Fibroblast of lung (primary cell): ENCODE data around the gene MYL10. TPM values are rescaled to one million over a fixed set of nuclear protein-coding genes. Genes with fewer than 3 reads are reported as not detected.

Experiments used
- DNase-seq, 2 donors: peaks; one replicate each; pipeline versions ENCODE4 v3.0.0 to v3.0.0-alpha.2; 2010; ENCODE audit warnings: low read depth in 2 of 2
- H2AFZ ChIP-seq: 2 replicates; pipeline ENCODE4 v1.5.1; 2012; ENCODE audit warnings: low read length, control low read depth, inconsistent platforms
- H3K27ac ChIP-seq: 2 replicates; pipeline ENCODE4 v1.5.1; 2011; ENCODE audit warnings: low read length, control low read depth; ENCODE audit not compliant: insufficient read depth
- H3K27me3 ChIP-seq: 2 replicates; pipeline ENCODE4 v1.5.1; 2011; ENCODE audit warnings: mild to moderate bottlenecking, low read length; ENCODE audit not compliant: control insufficient read depth, insufficient read depth
- H3K36me3 ChIP-seq: 2 replicates; pipeline ENCODE4 v1.5.1; 2011; ENCODE audit warnings: low read length; ENCODE audit not compliant: control insufficient read depth, insufficient read depth
- H3K4me1 ChIP-seq: 2 replicates; pipeline ENCODE4 v1.5.1; 2011; ENCODE audit warnings: low read length; ENCODE audit not compliant: control insufficient read depth, insufficient read depth; ENCODE audit errors: extremely low read depth
- H3K4me2 ChIP-seq: 2 replicates; pipeline ENCODE4 v1.5.1; 2011; ENCODE audit warnings: low read length, control low read depth; ENCODE audit not compliant: insufficient read depth; ENCODE audit errors: extremely low read depth
- H3K4me3 ChIP-seq, 4 experiments: fragments of 200-600 bp in 1 of 4; sonication (generic) in 1 of 4; replicated peaks in 1 of 4; 2 replicates each; pipeline ENCODE4 v1.5.1; 2011 to 2016; ENCODE audit warnings: low read length in 4 of 4, low read depth in 3 of 4, mild to moderate bottlenecking in 3 of 4, control low read depth in 2 of 4, inconsistent platforms in 1 of 4, mixed read lengths in 1 of 4; ENCODE audit not compliant: insufficient read depth in 1 of 4; ENCODE audit errors: control extremely low read depth in 1 of 4
- H3K79me2 ChIP-seq: 2 replicates; pipeline ENCODE4 v1.5.1; 2012; ENCODE audit warnings: mild to moderate bottlenecking, low read length, inconsistent platforms; ENCODE audit not compliant: control insufficient read depth, insufficient read depth
- H3K9ac ChIP-seq: 2 replicates; pipeline ENCODE4 v1.5.1; 2011; ENCODE audit warnings: mild to moderate bottlenecking, low read length, control low read depth; ENCODE audit not compliant: insufficient read depth
- H3K9me3 ChIP-seq: 2 replicates; pipeline ENCODE4 v1.5.1; 2012; ENCODE audit warnings: low read depth, low read length; ENCODE audit not compliant: control insufficient read depth, insufficient read depth
- H4K20me1 ChIP-seq: 2 replicates; pipeline ENCODE4 v1.5.1; 2011; ENCODE audit warnings: low read length; ENCODE audit not compliant: control insufficient read depth, insufficient read depth; ENCODE audit errors: extremely low read depth
- CTCF ChIP-seq, 2 donors: IDR thresholded peaks in 1 of 2; conservative IDR thresholded peaks in 1 of 2; 1 replicate in 1 of 2; 2 replicates in 1 of 2; pipeline ENCODE4 v1.5.1; 2011 to 2012; ENCODE audit warnings: low read length in 2 of 2, control low read depth in 1 of 2, inconsistent platforms in 1 of 2, low read depth in 1 of 2, mild to moderate bottlenecking in 1 of 2
- EZH2 ChIP-seq: IDR thresholded peaks from 2 replicates; pipeline ENCODE4 v1.5.1; 2012; ENCODE audit warnings: low read length, control low read depth, mild to moderate bottlenecking; ENCODE audit errors: missing control alignments
- polyA plus RNA-seq, 2 donors: library from polyadenylated mRNA; depleted of rRNA in 1 of 2; stranded (reverse) in 1 of 2; unstranded in 1 of 2; fragments of >200 nt; gene quantifications; 2 replicates each; pipeline ENCODE4 v1.2.1, GENCODE V29; 2011 to 2012; ENCODE audit warnings: missing spikeins in 1 of 2
- total RNA-seq: library from RNA; depleted of rRNA; stranded (reverse); fragments of >200 nt; gene quantifications from 2 replicates; pipeline ENCODE4 v1.2.1, GENCODE V29; 2014

Gene MYL10
- total and polyA plus RNA-seq, 2 donors (not counting 1 experiment from before 2014, with no cell fraction given): not detected

GRCh38 chr7:101582971-101583370 lies 46.1 kb downstream of the MYL10 start:
- Histone ChIP-seq H3K27ac (no peak overlapping the region), H3K27me3 (no peaks in the 10 kb centered on the region), H3K79me2 (no peaks in the 10 kb centered on the region), H3K36me3 (no peaks in the 10 kb centered on the region), H3K4me1 (no peaks in the 10 kb centered on the region), H3K9ac (no peak overlapping the region), H4K20me1 (no peaks in the 10 kb centered on the region), H3K4me3 (no peak overlapping the region), H3K9me3 (no peaks in the 10 kb centered on the region), H3K4me2 (no peak overlapping the region), H2AFZ (no peak overlapping the region)
- no peak for DNase-seq
- no peak for TF ChIP-seq EZH2
- no peak for TF ChIP-seq CTCF (conservative IDR thresholded peaks at IDR 0.05 in 1 of 2, IDR thresholded peaks at IDR 0.05 in 1 of 2; ENCODE audit: low read depth in 1 of 2, low read length in 2 of 2)

- no peaks in the 10 kb centered on the region for H3K79me2 ChIP-seq
- H3K4me3 ChIP-seq: no peak overlapping the region
- no peak overlapping the region for H3K4me2 ChIP-seq
- H3K36me3 ChIP-seq: no peaks in the 10 kb centered on the region
- H3K4me1 ChIP-seq: no peaks in the 10 kb centered on the region
- no peak overlapping the region for H2AFZ ChIP-seq
- no peaks in the 10 kb centered on the region for H4K20me1 ChIP-seq
- no peaks in the 10 kb centered on the region for H3K27me3 ChIP-seq
- no peak for DNase-seq
- no peak for TF ChIP-seq CTCF (conservative IDR thresholded peaks at IDR 0.05 in 1 of 2, IDR thresholded peaks at IDR 0.05 in 1 of 2; ENCODE audit: low read depth in 1 of 2, low read length in 2 of 2)
- H3K27ac ChIP-seq: no peak overlapping the region
- no peaks in the 10 kb centered on the region for H3K9me3 ChIP-seq
- H3K9ac ChIP-seq: no peak overlapping the region
Observed at GRCh38 chr7:101581891-101582290, 47.2 kb downstream of the MYL10 start.

GRCh38 chr7:101580596-101580995 lies 48.5 kb downstream of the MYL10 start:
- TF ChIP-seq EZH2 (no peak), CTCF (conservative IDR thresholded peaks at IDR 0.05 in 1 of 2, IDR thresholded peaks at IDR 0.05 in 1 of 2; ENCODE audit: low read depth in 1 of 2, low read length in 2 of 2) (no peak)
- H3K27me3 ChIP-seq: no peaks in the 10 kb centered on the region

More at GRCh38 chr7:101580596-101580995, 48.5 kb downstream of the MYL10 start:
- no peak for DNase-seq
- Histone ChIP-seq H3K4me3 (no peak overlapping the region), H3K4me1 (no peaks in the 10 kb centered on the region), H3K79me2 (no peaks in the 10 kb centered on the region), H3K4me2 (no peak overlapping the region), H3K36me3 (no peaks in the 10 kb centered on the region), H2AFZ (no peak overlapping the region), H4K20me1 (no peaks in the 10 kb centered on the region), H3K9ac (no peak overlapping the region), H3K9me3 (no peaks in the 10 kb centered on the region), H3K27ac (no peak overlapping the region)
